Mammary epithelial cell (primary cell): Measurements from ENCODE around the gene ASCL4.

Experiments used
- EZH2 ChIP-seq: IDR thresholded peaks from 2 replicates; pipeline ENCODE4 v1.6.1; 2012; ENCODE audit warnings: low read length, inconsistent platforms, borderline replicate concordance
- TF ChIP-seq, protein P1 (sequence below), 2 donors: IDR thresholded peaks in 1 of 2; conservative IDR thresholded peaks in 1 of 2; 2 replicates each; pipeline ENCODE4 v1.5.1; 2011 to 2012; ENCODE audit warnings: inconsistent platforms in 2 of 2, low read length in 2 of 2, mild to moderate bottlenecking in 2 of 2, control low read depth in 1 of 2, low read depth in 1 of 2; ENCODE audit not compliant: insufficient read depth in 1 of 2; ENCODE audit errors: extremely low read depth in 1 of 2

DNA sequence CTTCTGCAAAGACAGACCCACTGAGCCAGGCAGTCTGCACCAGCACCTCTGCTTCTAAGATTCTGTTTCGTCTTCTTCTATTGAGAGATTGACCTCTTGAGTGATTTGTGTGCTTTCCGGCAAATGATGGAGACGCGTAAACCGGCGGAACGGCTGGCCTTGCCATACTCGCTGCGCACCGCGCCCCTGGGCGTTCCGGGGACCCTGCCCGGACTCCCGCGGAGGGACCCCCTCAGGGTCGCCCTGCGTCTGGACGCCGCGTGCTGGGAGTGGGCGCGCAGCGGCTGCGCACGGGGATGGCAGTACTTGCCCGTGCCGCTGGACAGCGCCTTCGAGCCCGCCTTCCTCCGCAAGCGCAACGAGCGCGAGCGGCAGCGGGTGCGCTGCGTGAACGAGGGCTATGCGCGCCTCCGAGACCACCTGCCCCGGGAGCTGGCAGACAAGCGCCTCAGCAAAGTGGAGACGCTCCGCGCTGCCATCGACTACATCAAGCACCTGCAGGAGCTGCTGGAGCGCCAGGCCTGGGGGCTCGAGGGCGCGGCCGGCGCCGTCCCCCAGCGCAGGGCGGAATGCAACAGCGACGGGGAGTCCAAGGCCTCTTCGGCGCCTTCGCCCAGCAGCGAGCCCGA lies 703 bp downstream of the ASCL4 start:
- TF ChIP-seq, protein P1, sequence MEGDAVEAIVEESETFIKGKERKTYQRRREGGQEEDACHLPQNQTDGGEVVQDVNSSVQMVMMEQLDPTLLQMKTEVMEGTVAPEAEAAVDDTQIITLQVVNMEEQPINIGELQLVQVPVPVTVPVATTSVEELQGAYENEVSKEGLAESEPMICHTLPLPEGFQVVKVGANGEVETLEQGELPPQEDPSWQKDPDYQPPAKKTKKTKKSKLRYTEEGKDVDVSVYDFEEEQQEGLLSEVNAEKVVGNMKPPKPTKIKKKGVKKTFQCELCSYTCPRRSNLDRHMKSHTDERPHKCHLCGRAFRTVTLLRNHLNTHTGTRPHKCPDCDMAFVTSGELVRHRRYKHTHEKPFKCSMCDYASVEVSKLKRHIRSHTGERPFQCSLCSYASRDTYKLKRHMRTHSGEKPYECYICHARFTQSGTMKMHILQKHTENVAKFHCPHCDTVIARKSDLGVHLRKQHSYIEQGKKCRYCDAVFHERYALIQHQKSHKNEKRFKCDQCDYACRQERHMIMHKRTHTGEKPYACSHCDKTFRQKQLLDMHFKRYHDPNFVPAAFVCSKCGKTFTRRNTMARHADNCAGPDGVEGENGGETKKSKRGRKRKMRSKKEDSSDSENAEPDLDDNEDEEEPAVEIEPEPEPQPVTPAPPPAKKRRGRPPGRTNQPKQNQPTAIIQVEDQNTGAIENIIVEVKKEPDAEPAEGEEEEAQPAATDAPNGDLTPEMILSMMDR (conservative IDR thresholded peaks at IDR 0.05 in 1 of 2, IDR thresholded peaks at IDR 0.05 in 1 of 2; ENCODE audit: extremely low read depth in 1 of 2, insufficient read depth in 1 of 2, low read depth in 1 of 2, low read length in 2 of 2) = no peak
- TF ChIP-seq EZH2 = no peak
